ENCODE data around the gene PDE8B. TPM values are rescaled to one million over a fixed set of nuclear protein-coding genes. Genes with fewer than 3 reads are reported as not detected.
A peak's percentile ranks its signal among the peaks of the same experiment; 100 is the strongest.

PDE8B gene
- total RNA-seq, 1 donor from 2014 or later, result 8.9 TPM

DNA sequence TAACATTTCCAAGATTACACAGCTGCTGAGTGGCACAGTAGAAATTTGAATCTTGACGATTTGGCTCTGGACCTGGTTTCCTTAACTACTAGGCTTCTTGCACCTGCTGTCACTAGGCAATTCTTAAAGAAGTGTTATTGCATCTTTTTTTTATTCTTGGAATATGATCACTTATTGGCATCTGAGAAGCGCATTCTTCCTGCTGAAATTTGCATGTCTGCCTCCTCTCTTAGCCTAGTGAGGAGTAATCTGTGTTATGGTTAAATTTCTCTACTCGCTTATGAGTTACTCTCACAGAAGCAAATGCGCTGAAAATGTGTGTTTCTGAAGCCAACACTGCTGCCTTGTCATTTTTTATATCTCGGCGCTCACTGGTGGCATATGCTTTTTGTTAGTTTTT lies 192.3 kb downstream of the PDE8B start:
- peak; percentile 21 for DNase-seq

DNA sequence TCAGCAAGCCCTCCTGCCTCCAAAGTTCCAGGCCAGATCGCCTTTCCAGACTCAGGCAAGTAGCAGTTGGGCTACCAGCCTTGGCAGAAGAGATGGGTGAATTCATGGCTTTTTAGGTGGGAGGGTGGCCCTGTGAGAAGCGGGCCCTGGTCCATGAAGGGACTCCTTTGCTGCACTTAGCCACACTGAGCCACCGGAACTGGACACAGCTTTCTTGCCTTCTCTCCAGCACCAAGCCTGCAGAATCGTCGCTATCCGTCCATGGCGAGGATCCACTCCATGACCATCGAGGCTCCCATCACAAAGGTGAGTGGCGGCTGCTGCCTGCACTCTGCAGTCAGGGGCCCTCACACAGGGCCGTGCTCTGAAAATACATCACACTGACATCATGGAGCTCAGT lies 196.7 kb downstream of the PDE8B start:
- no peak for DNase-seq

DNA sequence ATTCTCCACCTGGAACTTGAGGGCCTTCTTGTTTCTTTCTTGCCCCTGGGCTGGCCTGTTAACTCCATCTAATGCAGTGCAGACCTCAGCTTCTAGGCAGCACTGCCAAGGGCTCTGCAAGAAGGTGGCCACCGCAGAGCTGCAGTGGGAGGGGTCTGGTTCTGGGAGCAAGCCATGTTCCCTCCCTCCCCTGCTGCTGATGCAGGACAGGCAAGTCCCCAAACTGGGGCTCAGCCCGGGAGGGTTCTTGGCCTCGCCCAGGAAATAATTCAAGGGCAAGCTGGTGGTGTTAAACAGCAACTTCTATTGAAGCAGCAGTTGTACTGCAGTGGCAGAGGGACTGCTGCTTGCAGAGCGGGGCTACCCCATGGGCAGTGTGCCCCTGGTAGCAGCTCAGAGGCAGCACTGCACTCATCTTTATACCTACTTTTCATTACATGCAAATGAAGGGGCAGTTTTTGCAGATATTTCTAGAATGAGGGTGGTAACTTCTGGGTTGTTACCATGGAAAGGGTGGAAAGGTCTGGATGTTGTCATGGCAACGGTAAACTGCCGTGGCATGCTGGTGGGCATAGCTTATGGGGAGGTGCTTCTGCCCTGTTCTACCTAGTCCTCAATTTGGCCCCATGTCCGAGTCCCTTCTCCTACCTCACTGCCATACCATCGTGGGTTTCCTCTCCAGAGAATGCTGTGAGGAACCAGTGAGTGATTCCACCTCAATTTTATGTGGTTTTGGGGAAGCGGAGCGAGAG lies 199.6 kb downstream of the PDE8B start:
- no peak for DNase-seq

DNA sequence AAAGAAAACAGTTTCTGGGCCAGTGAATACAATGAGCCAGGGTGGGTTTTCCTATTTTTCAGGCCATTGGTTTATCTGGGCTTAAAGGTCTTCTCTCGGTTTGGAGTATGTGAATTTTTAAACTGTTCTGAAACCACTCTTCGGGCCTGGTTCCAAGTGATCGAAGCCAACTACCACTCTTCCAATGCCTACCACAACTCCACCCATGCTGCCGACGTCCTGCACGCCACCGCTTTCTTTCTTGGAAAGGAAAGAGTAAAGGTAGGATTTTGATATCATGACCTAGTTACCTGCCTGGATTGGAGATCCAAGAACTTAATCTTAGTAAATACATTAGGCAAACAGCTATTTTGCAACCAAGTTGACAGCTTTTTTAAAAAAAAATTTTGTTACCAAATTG lies 202.6 kb downstream of the PDE8B start:
- no peak for DNase-seq

DNA sequence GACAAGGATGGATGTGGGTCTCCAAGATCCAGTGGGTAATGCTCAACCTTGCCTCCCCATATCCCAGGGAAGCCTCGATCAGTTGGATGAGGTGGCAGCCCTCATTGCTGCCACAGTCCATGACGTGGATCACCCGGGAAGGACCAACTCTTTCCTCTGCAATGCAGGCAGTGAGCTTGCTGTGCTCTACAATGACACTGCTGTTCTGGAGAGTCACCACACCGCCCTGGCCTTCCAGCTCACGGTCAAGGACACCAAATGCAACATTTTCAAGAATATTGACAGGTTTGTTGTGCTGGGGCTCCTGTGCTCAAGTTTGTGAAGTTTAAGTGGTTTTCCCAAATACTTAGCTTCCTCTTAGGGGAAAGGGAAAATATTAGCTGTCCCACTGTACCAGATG lies 207.7 kb downstream of the PDE8B start:
- DNase-seq, result no peak

DNA sequence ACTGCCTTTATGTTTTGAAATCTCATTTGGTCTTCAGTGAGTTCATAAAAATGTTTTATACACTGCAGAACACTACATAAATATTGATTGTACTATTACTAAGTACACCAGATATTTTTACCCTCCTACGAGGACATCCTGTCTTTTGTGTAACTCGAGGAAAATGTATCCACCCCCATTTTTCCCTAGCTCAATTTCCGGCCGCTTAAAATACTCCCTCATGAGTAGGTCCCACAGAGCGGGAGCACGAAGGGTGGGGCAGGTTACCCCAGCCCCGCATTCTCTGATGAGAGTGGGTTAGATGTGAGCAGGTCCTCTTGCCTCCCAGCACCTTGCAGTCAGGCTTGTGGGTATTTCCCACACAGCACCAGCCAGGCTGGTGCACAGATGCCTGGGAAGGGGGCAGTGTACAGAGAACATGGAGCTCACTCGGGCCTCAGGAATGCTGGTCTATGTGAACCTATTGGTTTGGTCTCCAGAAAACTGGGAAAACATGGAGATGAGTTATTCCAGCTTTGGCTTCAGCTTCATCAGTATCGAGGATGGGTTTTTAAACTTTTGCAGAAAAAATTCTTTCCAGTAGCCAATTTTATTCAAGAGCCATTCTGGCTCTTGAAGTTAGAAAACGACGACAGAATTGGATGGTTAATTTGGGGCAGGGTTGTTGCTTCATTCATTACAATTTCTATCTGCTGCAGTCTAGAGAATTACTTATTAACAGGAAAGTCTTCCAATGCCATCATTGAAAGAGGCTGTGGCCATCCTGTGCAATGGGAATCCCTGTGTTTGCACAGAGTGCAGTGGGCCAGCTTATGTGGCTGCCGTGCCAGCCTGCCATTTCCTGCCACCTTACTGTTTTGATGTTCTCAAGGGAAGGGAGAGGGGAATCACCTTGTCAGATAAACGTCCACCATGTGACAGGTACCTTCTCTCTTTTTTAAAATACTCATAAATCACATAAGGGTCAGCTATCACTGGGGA lies 208.4 kb downstream of the PDE8B start:
- no peak for DNase-seq

DNA sequence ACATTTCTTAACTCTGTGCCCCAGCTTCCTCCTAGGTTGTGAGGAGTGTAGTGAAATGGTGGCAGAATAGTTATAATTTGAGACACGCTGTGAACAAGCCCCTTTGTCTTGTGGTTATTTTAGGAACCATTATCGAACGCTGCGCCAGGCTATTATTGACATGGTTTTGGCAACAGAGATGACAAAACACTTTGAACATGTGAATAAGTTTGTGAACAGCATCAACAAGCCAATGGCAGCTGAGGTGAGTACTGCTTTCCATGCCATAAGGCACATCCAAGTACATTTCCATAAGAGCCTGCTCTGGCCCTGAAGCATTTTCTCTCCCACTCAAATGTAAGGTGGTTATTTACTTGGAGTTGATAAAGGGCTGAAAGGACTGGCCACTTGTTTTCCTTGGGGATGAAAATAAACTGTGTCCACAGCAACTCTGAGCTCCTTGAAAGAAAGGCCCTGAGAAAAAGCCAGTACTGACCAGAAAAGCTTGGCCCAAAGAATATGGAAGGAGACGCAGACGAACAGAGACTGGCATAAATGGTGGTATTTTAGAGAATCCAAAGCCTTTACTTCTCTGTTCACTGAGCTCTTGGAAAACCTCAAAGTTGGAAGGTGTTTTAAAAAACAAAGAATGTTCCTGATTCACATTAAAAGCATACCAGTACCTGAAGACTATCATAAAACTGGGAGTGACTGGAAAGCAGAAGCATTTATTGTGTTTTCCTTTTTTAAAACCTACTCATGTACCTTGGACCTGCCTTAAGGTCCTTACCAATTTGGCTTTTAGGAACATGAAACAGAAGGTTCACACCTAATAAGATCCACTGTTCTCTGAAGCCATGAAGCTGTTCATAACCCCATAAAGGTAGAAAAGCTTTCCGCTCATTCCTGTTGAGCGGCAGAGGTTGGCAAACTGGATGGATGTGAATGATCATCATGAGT lies 209.4 kb downstream of the PDE8B start:
- no peak for DNase-seq

DNA sequence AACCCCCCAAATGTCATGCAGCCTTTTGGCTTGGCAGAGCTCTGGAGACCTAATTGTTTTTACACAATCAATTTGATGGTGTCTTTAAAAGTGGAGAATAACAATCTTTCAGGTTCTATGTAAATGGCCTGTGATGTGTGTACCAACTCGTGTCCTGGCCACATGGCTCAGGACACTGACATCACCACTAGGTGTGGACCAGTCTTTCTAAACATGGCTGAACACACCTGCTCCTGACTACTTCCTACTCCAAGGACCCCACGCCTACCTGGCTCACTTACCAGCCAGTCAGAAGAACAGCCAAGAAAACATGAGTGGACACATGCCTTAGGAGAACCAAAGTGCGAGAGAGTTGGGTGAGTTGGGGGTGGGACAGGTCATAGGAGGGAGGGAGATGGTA lies 210.5 kb downstream of the PDE8B start:
- DNase-seq, result no peak

DNA sequence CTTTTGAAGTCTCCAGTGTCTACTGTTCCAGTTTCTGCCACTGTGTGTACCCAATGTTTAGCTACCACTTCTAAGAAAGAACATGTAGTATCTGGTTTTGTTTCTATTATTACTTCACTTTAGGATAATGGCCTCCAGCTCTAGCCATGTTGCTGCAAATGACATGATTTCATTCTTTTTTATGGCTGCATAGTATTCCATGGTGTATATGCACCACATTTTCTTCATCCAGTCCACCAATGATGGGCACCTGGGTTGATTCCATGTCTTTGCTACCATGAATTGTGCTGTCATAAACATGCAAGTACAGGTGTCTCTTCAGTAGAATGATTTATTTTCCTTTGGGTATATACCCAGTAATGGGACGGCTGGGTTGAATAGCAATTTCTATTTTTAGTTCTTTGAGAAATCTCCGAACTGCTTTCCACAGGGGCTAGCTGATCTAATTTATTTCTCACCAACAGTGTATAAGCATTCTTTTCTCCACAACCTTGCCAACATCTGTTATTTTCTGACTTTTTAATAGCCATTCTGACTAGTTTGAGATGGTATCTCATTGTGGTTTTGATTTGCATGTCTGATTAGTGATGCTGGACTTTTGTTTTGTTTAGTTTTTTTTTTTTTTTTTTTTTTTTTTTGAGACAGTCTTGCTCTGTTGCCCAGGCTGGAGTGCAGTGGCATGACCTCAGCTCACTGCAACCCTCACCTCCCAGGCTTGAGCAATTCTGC lies 212.7 kb downstream of the PDE8B start:
- no peak for DNase-seq

DNA sequence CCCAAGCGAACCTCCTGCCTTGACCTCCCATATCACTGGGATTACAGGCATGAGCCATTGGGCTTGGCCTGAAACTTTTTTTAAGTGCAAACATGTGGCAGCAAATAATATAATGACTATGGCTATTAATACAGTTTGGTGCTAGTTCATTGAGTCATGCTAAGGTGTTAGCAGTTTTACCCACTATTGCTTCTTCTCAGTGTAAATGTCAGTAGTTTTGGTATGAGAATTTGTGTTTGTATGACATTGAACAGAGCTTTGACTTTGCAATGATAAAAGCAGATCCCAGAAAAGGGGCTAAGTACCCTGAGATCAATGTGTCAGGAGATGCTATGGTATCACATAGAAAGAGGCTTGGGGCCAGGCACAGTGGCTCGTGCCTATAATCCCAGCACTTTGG lies 214.4 kb downstream of the PDE8B start:
- DNase-seq, result no peak

DNA sequence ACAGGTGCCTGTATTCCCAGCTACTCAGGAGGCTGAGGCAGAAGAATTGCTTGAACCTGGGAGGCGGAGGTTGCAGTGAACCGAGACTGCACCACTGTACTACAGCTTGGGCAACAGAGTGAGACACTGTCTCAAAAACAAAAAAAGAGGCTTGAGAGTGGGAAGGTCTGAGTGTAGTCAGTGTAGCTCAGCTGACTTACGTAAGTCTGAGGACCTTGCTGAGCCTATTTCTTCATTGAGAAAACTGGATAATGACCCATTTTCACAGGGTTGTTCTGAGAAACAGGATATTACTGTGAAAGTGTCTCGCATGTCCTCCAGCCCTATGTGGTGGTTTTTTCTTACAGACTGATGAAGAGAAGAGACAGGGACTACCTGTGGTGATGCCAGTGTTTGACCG lies 214.9 kb downstream of the PDE8B start:
- no peak for DNase-seq

DNA sequence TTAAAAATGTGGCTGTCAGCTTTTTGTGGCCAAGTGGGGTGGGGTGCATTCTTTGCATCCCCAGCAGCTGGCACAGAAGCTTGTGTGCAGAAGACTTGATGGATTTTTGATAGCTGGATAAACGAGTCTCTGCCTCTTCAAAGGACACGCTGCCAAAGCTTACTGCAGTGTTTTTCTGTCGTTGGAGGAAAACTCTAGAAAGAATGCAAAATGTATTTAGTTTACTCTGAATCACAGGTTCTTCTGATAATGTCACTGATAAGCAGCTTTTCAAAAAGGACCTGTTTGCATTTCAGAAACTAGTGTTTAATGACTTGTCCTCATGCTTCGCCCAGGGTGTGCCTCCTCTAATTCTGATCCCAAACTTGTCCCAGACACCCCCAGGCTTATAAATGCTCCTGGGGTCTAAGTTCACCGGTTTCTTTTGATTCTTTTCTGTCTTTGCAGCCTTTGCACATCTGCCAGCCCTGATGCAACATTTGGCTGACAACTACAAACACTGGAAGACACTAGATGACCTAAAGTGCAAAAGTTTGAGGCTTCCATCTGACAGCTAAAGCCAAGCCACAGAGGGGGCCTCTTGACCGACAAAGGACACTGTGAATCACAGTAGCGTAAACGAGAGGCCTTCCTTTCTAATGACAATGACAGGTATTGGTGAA lies 215.6 kb downstream of the PDE8B start:
- DNase-seq, result no peak

DNA sequence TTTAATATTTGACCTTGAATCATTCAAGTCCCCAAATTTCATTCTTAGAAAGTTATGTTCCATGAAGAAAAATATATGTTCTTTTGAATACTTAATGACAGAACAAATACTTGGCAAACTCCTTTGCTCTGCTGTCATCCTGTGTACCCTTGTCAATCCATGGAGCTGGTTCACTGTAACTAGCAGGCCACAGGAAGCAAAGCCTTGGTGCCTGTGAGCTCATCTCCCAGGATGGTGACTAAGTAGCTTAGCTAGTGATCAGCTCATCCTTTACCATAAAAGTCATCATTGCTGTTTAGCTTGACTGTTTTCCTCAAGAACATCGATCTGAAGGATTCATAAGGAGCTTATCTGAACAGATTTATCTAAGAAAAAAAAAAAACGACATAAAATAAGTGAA lies 216.2 kb downstream of the PDE8B start:
- no peak for DNase-seq

DNA sequence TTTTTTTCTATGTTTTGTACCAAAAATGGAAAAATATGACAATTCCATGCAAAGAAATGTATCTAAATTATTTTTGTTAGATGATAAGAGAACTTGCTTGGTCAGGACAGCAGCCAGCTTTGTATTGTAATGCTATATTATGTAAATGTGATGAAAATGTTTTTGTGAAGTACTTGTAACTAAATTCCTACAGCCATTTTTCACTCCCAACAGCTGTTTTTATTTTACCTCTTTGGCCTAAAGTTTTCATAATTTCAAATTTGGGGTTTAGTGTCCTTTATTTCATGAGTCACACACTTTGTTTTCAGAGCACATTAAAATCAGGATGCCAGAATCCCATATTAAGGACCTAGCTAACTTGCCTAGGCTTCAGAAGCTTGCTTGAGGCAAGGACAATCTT lies 217.5 kb downstream of the PDE8B start:
- DNase-seq, result no peak

DNA sequence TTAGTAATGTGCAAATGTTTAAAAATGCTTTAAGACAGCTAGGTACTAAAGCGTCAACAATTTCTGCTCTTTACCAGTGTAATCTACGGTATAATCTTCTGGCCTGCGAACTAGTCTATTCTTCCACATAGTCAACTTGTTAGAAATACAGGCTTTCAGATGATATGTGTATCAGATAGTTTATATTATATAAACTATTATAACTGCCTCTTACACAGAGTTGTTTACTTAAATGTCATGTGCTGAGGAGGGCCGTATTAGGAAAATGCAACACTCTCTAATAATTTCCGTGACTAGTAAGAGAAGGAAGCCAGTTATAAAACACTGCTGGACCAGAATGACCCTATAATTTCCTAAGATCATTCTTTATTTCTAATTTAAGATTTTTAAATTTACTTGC lies 218.0 kb downstream of the PDE8B start:
- no peak for DNase-seq

DNA sequence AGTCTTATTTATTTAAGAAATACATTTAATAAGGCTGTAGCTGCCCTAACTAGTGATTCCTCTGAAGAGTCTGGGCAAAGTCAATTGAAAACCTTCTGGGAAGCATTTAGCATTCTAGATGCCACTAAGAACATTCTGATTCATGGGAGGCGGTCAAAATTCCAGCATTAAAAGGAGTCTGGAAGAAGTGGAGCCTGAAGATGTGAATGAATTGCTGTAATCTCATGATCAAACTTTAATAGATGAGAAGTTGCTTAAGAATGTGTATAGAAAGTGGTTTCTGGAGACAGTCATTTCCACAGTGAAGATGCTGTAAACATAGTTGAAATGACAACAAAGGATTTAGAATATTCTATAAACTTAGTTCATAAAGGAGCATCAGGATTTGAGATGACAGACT lies 220.2 kb downstream of the PDE8B start:
- DNase-seq, result no peak

DNA sequence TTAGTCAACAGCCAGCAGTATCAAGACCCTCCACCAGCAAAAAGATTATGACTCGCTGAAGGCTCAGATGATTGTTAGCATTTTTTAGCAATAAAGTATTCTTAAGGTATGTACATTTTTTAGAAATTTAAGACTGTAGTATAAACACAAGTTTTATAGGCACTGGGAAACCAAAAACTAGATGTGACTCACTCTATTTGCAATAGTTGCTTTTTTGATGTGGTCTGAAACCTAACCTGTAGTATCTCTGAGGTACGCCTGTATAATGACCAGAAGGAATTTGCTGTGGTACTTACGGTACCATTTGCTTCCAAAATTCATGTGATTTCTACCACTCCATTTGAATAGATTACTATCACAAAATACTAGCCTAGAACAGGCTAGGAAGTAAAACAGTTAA lies 220.8 kb downstream of the PDE8B start:
- no peak for DNase-seq

DNA sequence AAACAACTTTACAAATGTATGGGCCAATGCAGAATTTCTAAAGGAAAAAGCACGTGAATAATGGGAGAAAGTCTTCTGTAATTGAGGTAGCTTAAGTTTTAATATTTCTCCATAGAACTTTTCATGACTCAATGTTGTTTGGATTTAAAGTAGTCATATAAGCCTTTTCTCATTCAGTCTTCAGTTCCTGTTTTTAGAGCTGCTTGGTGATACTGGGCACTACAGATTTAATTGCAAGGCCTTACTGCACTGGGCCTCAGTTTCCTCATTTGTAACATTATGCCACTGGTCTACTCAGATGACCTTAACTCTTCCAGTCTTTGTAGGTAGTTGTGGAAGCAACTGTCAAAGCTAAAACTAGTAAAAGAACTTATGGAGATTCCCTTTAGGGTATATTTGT lies 221.2 kb downstream of the PDE8B start:
- DNase-seq, result no peak

DNA sequence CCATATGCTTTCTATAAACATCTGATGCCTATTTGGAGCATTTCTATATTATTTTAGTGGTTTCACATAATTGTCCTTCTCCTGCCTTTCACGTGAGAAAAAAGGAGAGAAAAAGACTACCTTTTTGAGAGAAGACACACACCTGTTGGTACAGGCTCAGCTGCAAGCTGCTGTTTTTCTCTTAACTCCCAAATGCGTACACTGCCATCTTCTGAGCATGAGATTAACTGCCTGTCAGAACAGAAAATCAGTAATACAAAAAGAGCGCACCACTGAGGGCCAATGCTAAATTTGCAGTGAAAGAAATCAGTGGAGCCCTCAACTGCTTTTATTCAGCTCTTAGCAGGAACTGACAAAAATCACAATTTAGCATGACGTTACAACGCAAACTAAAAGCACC lies 226.7 kb downstream of the PDE8B start:
- peak; percentile 43 for DNase-seq

DNA sequence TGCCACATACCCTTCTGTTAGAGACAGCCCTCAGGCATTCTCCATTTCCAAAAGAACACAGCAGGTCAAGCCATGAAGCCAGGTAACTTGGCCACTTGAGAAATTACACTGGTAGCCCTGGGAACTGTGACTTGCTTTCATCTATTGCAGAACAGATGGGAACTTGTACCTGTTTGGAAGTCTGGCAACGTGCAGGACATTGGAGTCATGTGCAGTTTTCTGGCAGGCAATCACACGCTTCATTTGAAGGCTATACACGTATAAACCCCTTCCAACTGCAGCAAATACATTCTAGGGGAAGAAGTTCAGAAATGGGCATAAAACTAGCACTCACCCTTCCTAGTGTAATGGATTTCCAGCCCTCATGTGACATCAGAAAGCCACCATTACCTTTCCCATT lies 227.6 kb downstream of the PDE8B start:
- no peak for DNase-seq

DNA sequence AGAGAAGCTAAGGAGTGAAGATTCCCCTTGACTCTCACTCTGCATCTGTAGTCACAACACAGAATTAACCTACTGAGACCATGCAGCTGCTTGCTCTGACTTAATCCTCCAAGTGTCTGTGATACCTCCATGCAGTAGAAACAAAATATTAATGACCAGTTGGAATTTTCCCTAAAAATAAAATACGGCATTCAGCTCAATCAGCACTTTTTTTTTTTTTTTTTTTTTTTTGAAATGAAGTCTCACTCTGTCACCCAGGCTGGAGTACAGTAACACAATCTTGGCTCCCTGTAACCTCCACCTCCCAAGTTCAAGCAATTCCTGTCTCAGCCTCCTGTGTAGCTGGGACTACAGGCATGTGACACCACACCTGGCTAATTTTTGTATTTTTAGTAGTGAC lies 233.2 kb downstream of the PDE8B start:
- DNase-seq, result no peak

Measured in tongue (tissue), 2 donors.